Measurements from ENCODE around the gene SET.
"Not testable (repeated sequence)": the region's sequence is repeated elsewhere in the genome, so short reads cannot be mapped to it uniquely, and the experiment has no call there.

GRCh38 chr9:128693738-128694137 is 4.7 kb downstream of the SET start:
- not testable (repeated sequence) for TF ChIP-seq KDM5A (IDR thresholded peaks at IDR 0.05; ENCODE audit: low read length); POLR2A (IDR thresholded peaks at IDR 0.05; ENCODE audit: control extremely low read depth in 1 of 2, low read depth in 2 of 2, low read length in 2 of 2); POLR2AphosphoS5 (IDR thresholded peaks at IDR 0.05; ENCODE audit: low read depth, low read length); EGR1 (IDR thresholded peaks at IDR 0.05; ENCODE audit: borderline replicate concordance, low read depth, low read length); ZNF274 (IDR thresholded peaks at IDR 0.05; ENCODE audit: borderline replicate concordance, extremely low read depth, low read length); SRF (IDR thresholded peaks at IDR 0.05; ENCODE audit: low read depth, low read length)

Data from H1 (cell line).